Ramos (cell line): ENCODE results near the gene GRIK3.

Experiments used
- in situ Hi-C: fragments of 300-500 bp; cut with MboI; formaldehyde crosslinking; loops from one replicate; pipeline ENCODE4 v1.14.3; 2022; ENCODE audit warnings: low sequenced_read_pairs; ENCODE audit not compliant: unreplicated experiment

The GRIK3 gene

DNA sequence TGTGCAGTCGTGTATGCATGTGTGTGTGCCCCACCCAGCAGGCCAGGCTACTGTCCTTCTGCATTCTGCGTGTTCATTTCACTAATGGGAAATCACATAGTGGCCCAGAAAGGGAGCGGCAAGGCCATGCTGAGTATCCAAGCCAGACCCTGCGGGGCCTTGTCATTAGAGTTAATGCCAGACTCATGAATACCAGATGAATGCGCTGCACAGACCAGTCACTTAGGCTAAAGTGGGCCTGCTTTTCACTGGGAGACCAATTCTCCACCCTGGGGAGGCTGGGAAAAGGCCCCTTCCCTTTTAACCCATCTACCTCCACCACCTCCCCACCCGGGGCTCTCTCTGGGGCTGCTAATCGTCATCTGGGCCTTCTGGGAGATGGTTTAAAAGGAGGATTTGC lies 17.0 kb upstream of the GRIK3 start:
- in situ Hi-C loops: no loop called here

- in situ Hi-C loops: loop anchor here (25.0 kb wide), 1 partner anchor 335 kb away; no protein-coding TSS in a partner anchor
These were observed 13.2 kb upstream of the GRIK3 start for GRCh38 chr1:37047542-37047941.

- in situ Hi-C loops: loop anchor here (25.0 kb wide), 1 partner anchor 331 kb away; no protein-coding TSS in a partner anchor
These were observed 8.8 kb upstream of the GRIK3 start for GRCh38 chr1:37043101-37043500.

- in situ Hi-C loops: loop anchor here (25.0 kb wide), 1 partner anchor 330 kb away; no protein-coding TSS in a partner anchor
These were observed 8.2 kb upstream of the GRIK3 start for GRCh38 chr1:37042506-37042905.

- in situ Hi-C loops: loop anchor here (25.0 kb wide), 1 partner anchor 329 kb away; no protein-coding TSS in a partner anchor
These were observed 7.2 kb upstream of the GRIK3 start for GRCh38 chr1:37041483-37041882.

DNA sequence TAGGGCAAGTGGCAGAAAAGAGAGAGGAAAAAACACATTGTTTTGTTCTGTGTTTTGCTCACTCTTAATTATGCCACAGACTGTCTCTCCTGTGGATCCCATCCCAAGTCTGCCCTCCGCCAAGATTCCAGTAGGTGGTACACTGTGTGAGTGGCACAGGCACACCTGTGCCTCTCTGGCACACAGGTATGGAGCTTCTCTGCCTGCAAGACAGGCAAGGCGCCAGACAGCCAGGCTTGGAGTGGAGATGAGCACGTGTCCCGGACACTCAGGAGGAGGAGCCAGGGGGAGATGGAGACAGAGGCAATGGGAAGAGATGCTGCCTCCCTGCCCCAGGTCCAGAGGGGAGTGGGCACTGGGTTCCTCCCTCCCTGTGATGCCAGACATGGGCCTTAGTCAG lies 6.5 kb upstream of the GRIK3 start:
- in situ Hi-C loops: loop anchor here (25.0 kb wide), 1 partner anchor 328 kb away; no protein-coding TSS in a partner anchor

DNA sequence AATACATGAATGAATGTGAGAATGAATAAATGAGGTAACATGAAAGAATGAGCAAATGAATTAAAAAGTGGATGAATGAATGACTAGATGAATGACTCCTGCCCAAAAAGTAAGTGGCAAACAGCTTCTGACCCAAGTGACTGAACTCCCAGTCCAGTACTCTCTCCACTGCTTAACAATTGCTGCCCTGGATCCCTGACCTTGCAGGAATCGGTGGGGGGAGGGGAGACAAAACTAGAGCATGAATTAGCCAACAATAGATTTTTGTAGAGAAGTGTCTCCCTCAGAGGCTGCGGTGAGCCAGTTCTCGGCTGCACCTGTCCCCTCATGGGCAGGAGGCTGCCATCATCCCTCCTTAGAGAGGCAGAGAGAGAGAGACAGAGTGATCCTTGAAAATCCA lies 5.9 kb upstream of the GRIK3 start:
- in situ Hi-C loops: loop anchor here (25.0 kb wide), 1 partner anchor 328 kb away; no protein-coding TSS in a partner anchor

- in situ Hi-C loops: loop anchor here (25.0 kb wide), 1 partner anchor 326 kb away; no protein-coding TSS in a partner anchor
These were observed 4.1 kb upstream of the GRIK3 start for GRCh38 chr1:37038227-37039093.

- in situ Hi-C loops: loop anchor here (25.0 kb wide), 1 partner anchor 325 kb away; no protein-coding TSS in a partner anchor
These were observed 3.4 kb upstream of the GRIK3 start for GRCh38 chr1:37037690-37038089.

GRCh38 chr1:37036667-37037053 lies 2.3 kb upstream of the GRIK3 start:
- in situ Hi-C loops: loop anchor here (25.0 kb wide), 1 partner anchor 324 kb away; no protein-coding TSS in a partner anchor

GRCh38 chr1:37035796-37036666 lies 1.7 kb upstream of the GRIK3 start:
- in situ Hi-C loops: loop anchor here (25.0 kb wide), 1 partner anchor 324 kb away; no protein-coding TSS in a partner anchor

- in situ Hi-C loops: loop anchor here (25.0 kb wide), 1 partner anchor 323 kb away; no protein-coding TSS in a partner anchor
These were observed 838 bp upstream of the GRIK3 start for GRCh38 chr1:37035014-37035691.

- in situ Hi-C loops: loop anchor here (25.0 kb wide), 1 partner anchor 321 kb away; no protein-coding TSS in a partner anchor
These were observed 787 bp downstream of the GRIK3 start for GRCh38 chr1:37033355-37034101.

GRCh38 chr1:37032660-37033354 lies 1.5 kb downstream of the GRIK3 start:
- in situ Hi-C loops: loop anchor here (25.0 kb wide), 1 partner anchor 321 kb away; no protein-coding TSS in a partner anchor

DNA sequence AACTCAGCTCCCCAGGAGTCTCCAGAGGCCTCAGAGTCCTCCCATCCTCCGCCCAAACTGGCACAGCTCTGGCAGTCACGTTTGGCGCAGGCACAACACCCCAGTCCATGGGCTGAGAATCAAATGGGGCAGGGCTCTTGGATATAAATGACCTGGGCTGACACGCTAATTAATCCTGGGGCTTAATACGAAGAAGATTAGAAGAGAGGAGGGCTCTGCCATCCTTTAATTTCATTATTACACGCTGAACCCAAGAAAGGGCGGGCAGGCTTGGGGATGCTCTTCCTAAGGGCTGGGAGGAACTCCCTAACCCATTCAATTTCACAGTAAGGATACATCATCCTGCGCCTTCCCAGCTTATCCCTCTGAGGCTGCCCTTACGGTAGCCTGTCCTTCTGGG lies 2.4 kb downstream of the GRIK3 start:
- in situ Hi-C loops: loop anchor here (25.0 kb wide), 1 partner anchor 320 kb away; no protein-coding TSS in a partner anchor

- in situ Hi-C loops: loop anchor here (25.0 kb wide), 1 partner anchor 319 kb away; no protein-coding TSS in a partner anchor
These were observed 2.9 kb downstream of the GRIK3 start for GRCh38 chr1:37031429-37031828.

- in situ Hi-C loops: loop anchor here (25.0 kb wide), 1 partner anchor 317 kb away; no protein-coding TSS in a partner anchor
These were observed 5.2 kb downstream of the GRIK3 start for GRCh38 chr1:37028981-37029617.

- in situ Hi-C loops: no loop called here
These were observed 12.8 kb downstream of the GRIK3 start for GRCh38 chr1:37021502-37021901.
